Lower leg skin (tissue), 4 donors: ENCODE measurements around the gene ZNF648. TPM values are rescaled to one million over a fixed set of nuclear protein-coding genes. Genes with fewer than 3 reads are reported as not detected.
"Not testable (repeated sequence)": the region's sequence is repeated elsewhere in the genome, so short reads cannot be mapped to it uniquely, and the experiment has no call there.

ENCODE experiments used
- DNase-seq, 2 donors: peaks; one replicate each; pipeline ENCODE4 v3.0.0-alpha.2; 2019; ENCODE audit warnings: low spot score in 2 of 2
- H3K4me3 ChIP-seq: fragments of 200-600 bp; sonication (generic); 2 replicates; pipeline ENCODE4 v1.5.1; 2017; ENCODE audit warnings: mild to moderate bottlenecking, low read depth; ENCODE audit not compliant: poor library complexity, severe bottlenecking
- CTCF ChIP-seq, 3 donors: fragments of 450-650 bp; IDR thresholded peaks; one replicate each; pipeline ENCODE4 v1.5.1; 2016; ENCODE audit warnings: antibody characterized with exemption in 3 of 3, mild to moderate bottlenecking in 3 of 3, moderate library complexity in 2 of 3
- POLR2A ChIP-seq, 2 donors: fragments of 450-650 bp; IDR thresholded peaks; one replicate each; pipeline ENCODE4 v1.6.1; 2016 to 2017; ENCODE audit warnings: antibody characterized with exemption in 2 of 2, mild to moderate bottlenecking in 1 of 2, moderate library complexity in 1 of 2
- WGBS, 2 donors: methylation state at CpG; one replicate each; pipeline ENCODE4 v1.1.5; 2018; 5-methylcytosine and 5-hydroxymethylcytosine counted together
- intact Hi-C: fragments of 100-400 bp; cut with DNase I; formaldehyde crosslinking; loops from one replicate; pipeline ENCODE4 v1.15.0; 2023; ENCODE audit warnings: low total_unique reads
- total RNA-seq, 4 donors: library from RNA; depleted of rRNA; stranded (reverse); fragments of >200 nt; gene quantifications; one replicate each; pipeline ENCODE4 v1.1.0, GENCODE V29; 2016

ZNF648 gene
- total RNA-seq, 4 donors from 2014 or later: 0.04 to 0.57 (median 0.09) TPM

GRCh38 chr1:182101415-182102042 lies 40.0 kb upstream of the ZNF648 start:
- 41 to 50% methylated on average over 8 of the region's 8 CpGs for WGBS, 2 donors
- H3K4me3 ChIP-seq: no peak overlapping the region
- TF ChIP-seq POLR2A (IDR thresholded peaks at IDR 0.05) (no peak), CTCF (IDR thresholded peaks at IDR 0.05) (no peak)
- intact Hi-C loops: no loop called here
- DNase-seq: peak in 1 of 2 donors; percentile 76

- 87 to 88% methylated on average over 4 of the region's 4 CpGs for WGBS, 2 donors
- DNase-seq: no peak
- no peak for TF ChIP-seq POLR2A (IDR thresholded peaks at IDR 0.05)
- TF ChIP-seq CTCF (IDR thresholded peaks at IDR 0.05): no peak
- intact Hi-C loops: no loop called here
- no peak overlapping the region for H3K4me3 ChIP-seq
Measured at GRCh38 chr1:182098301-182098700, 36.8 kb upstream of the ZNF648 start.

GRCh38 chr1:182095946-182096345 lies 34.4 kb upstream of the ZNF648 start:
- TF ChIP-seq POLR2A (IDR thresholded peaks at IDR 0.05): no peak
- H3K4me3 ChIP-seq: no peak overlapping the region
- no peak for DNase-seq
- intact Hi-C loops: no loop called here
- WGBS, 2 donors: 68 to 78% methylated on average over 2 of the region's 2 CpGs

- intact Hi-C loops, H3K4me3 ChIP-seq, DNase-seq: not testable (repeated sequence)
- 83 to 88% methylated on average over 5 of the region's 5 CpGs for WGBS, 2 donors
Measured at GRCh38 chr1:182094514-182095005, 33.0 kb upstream of the ZNF648 start.

- TF ChIP-seq POLR2A (IDR thresholded peaks at IDR 0.05) (no peak), CTCF (IDR thresholded peaks at IDR 0.05) (no peak)
- intact Hi-C loops: no loop called here
- no peak overlapping the region for H3K4me3 ChIP-seq
- WGBS, 2 donors: 41 to 62% methylated on average over 1 of the region's 1 CpG
- DNase-seq: no peak
Measured at GRCh38 chr1:182093781-182094180, 32.3 kb upstream of the ZNF648 start.

- intact Hi-C loops: no loop called here
- DNase-seq: no peak
- H3K4me3 ChIP-seq: no peak overlapping the region
- TF ChIP-seq POLR2A (IDR thresholded peaks at IDR 0.05) (no peak), CTCF (IDR thresholded peaks at IDR 0.05) (no peak)
- 88 to 91% methylated on average over 5 of the region's 5 CpGs for WGBS, 2 donors
Measured at GRCh38 chr1:182092336-182092735, 30.8 kb upstream of the ZNF648 start.

GRCh38 chr1:182091083-182091482 lies 29.6 kb upstream of the ZNF648 start:
- WGBS, 2 donors: 77 to 95% methylated on average over 2 of the region's 2 CpGs
- no peak for TF ChIP-seq POLR2A (IDR thresholded peaks at IDR 0.05)
- no peak for TF ChIP-seq CTCF (IDR thresholded peaks at IDR 0.05)
- H3K4me3 ChIP-seq: no peak overlapping the region
- intact Hi-C loops: loop anchor here (2.0 kb wide), 1 partner anchor 48 kb away; no protein-coding TSS in a partner anchor
- DNase-seq: no peak
